ENCODE measurements around the gene CADPS2. TPM values are rescaled to one million over a fixed set of nuclear protein-coding genes. Genes with fewer than 3 reads are reported as not detected.

The CADPS2 gene
- total RNA-seq, 1 donor = 27.2 TPM

GRCh38 chr7:122789156-122789555, 97.1 kb downstream of the CADPS2 start:
- H3K4me3 ChIP-seq (ENCODE audit: low read depth, low read length) = no peak overlapping the region
- DNase-seq (ENCODE audit: low read depth) = no peak
- TF ChIP-seq CTCF (IDR thresholded peaks at IDR 0.05; ENCODE audit: insufficient read depth, low read depth, low read length) = no peak

- peak; percentile 8 for DNase-seq (ENCODE audit: low read depth)
- H3K4me3 ChIP-seq (ENCODE audit: low read depth, low read length) = no peak overlapping the region
- no peak for TF ChIP-seq CTCF (IDR thresholded peaks at IDR 0.05; ENCODE audit: insufficient read depth, low read depth, low read length)
Measured at GRCh38 chr7:122770686-122771335, 115.4 kb downstream of the CADPS2 start.

- no peak for DNase-seq (ENCODE audit: low read depth)
- no peak for TF ChIP-seq CTCF (IDR thresholded peaks at IDR 0.05; ENCODE audit: insufficient read depth, low read depth, low read length)
- H3K4me3 ChIP-seq (ENCODE audit: low read depth, low read length) = no peak overlapping the region
Measured at GRCh38 chr7:122768827-122769226, 117.4 kb downstream of the CADPS2 start.

- no peak overlapping the region for H3K4me3 ChIP-seq (ENCODE audit: low read depth, low read length)
- no peak for TF ChIP-seq CTCF (IDR thresholded peaks at IDR 0.05; ENCODE audit: insufficient read depth, low read depth, low read length)
- DNase-seq (ENCODE audit: low read depth) = no peak
Measured at GRCh38 chr7:122767339-122767738, 118.9 kb downstream of the CADPS2 start.

GRCh38 chr7:122766593-122766992, 119.7 kb downstream of the CADPS2 start:
- DNase-seq (ENCODE audit: low read depth) = no peak
- TF ChIP-seq CTCF (IDR thresholded peaks at IDR 0.05; ENCODE audit: insufficient read depth, low read depth, low read length) = no peak
- H3K4me3 ChIP-seq (ENCODE audit: low read depth, low read length) = no peak overlapping the region

GRCh38 chr7:122764902-122765301, 121.4 kb downstream of the CADPS2 start:
- DNase-seq (ENCODE audit: low read depth) = no peak
- H3K4me3 ChIP-seq (ENCODE audit: low read depth, low read length) = no peak overlapping the region

More at GRCh38 chr7:122764902-122765301, 121.4 kb downstream of the CADPS2 start:
- no peak for TF ChIP-seq CTCF (IDR thresholded peaks at IDR 0.05; ENCODE audit: insufficient read depth, low read depth, low read length)
